Suprapubic skin (tissue), 4 donors: ENCODE measurements around the gene CEBPB.

Source experiments
- CTCF ChIP-seq, 2 donors: fragments of 200-600 bp in 1 of 2; fragments of 450-650 bp in 1 of 2; sonication (generic) in 1 of 2; IDR thresholded peaks; one replicate each; pipeline ENCODE4 v1.5.1; 2016 to 2019; ENCODE audit warnings: antibody characterized with exemption in 2 of 2, mild to moderate bottlenecking in 1 of 2, moderate library complexity in 1 of 2
- EP300 ChIP-seq: sonication (generic); formaldehyde crosslinking; IDR thresholded peaks from one replicate; pipeline ENCODE4 v1.6.1; 2017; ENCODE audit warnings: antibody characterized with exemption
- POLR2A ChIP-seq, 2 donors: fragments of 450-650 bp; IDR thresholded peaks; one replicate each; pipeline ENCODE4 v1.6.1; 2017; ENCODE audit warnings: antibody characterized with exemption in 2 of 2, mild to moderate bottlenecking in 2 of 2, moderate library complexity in 2 of 2
- POLR2AphosphoS5 ChIP-seq, 3 donors: sonication (generic); formaldehyde crosslinking; IDR thresholded peaks; one replicate each; pipeline ENCODE4 v1.6.1; 2017; ENCODE audit warnings: antibody characterized with exemption in 3 of 3

GRCh38 chr20:50196896-50197295 is 6.3 kb downstream of the CEBPB start:
- no peak for TF ChIP-seq CTCF (IDR thresholded peaks at IDR 0.05)
- no peak for TF ChIP-seq POLR2A (IDR thresholded peaks at IDR 0.05)
- no peak for TF ChIP-seq POLR2AphosphoS5 (IDR thresholded peaks at IDR 0.05)
- TF ChIP-seq EP300, result no peak
